NOMO-1 (cell line): ENCODE results near the gene SLC17A7.
"Not testable (repeated sequence)": the region's sequence is repeated elsewhere in the genome, so short reads cannot be mapped to it uniquely, and the experiment has no call there.

ENCODE experiments used
- DNase-seq, 2 experiments: peaks; one replicate each; lab custom pipeline; 2025; ENCODE audit not compliant: unreplicated experiment in 2 of 2; lab: John Stamatoyannopoulos, UW

Gene SLC17A7

DNA sequence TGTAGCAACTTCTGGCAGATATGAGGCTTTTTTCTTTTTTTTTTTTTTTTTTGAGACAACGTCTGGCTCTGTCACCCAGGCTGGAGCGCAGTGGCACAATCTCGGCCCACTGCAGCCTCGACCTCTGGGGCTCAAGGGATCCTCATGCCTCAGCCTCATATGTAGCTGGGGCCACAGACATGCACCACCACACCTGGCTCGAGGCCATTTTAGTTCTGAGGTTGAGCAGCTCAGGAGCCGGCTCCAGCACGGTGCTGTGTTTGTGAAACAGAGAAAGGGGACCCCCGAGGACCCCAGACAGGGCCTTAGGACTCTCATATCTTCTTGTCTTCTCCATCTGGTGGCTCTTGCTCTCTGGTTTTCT is 29.3 kb upstream of the SLC17A7 start:
- no peak for DNase-seq

DNA sequence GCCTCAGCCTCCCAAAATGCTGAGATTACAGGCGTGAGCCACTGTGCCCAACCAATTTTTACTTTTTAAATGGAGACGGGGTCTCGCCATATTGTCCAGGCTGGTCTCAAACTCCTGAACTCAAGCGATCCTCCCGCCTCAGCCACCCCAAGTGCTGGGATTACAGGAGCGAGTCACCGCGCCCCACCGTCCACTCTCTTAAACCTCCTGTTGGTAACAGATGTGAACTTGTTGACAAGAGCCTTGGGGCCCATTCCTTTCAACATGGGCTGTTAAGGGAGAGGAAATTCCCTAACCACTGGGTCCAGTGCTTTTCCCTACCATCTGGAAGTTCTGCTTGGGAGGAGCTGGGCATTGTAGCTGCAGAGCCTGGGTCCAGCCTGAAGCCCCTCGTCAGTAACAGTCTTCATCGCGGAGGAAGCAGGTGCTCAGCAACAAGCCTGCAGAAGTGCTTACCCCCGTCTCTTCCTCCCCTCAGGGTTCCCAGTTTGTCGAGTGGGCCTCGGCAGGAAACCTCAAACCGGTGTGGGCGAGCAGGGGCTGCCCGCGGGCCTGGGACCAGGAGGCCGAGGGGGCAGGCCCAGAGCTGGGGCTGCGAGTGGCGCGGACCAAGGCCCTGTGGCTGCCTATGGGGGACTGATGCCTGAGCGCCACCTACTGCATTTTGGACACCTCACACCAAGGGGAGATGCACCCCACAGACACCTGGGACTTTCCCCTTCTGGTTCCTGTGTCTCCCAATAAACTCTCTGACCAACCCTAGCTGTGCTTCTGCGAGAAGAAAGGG is 28.7 kb upstream of the SLC17A7 start:
- no peak for DNase-seq

GRCh38 chr19:49468746-49469447 is 27.6 kb upstream of the SLC17A7 start:
- peak; percentile 46 to 69 for DNase-seq

DNA sequence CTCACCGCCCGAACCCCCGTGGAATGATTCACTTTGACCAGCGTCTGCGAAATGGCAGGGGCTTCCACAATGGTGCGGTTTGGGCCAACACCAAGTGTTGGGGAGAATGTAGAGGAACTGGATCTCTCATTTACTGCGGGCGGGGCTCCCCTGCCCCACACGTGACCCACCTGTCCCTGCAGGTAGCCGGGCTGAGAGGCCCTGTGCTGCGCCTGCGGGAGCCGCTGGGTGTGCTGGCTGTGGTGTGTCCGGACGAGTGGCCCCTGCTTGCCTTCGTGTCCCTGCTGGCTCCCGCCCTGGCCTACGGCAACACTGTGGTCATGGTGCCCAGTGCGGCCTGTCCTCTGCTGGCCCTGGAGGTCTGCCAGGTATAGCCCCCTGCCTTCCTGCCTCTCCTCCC is 26.9 kb upstream of the SLC17A7 start:
- DNase-seq = no peak

GRCh38 chr19:49465371-49465770 is 24.0 kb upstream of the SLC17A7 start:
- DNase-seq = no peak

DNA sequence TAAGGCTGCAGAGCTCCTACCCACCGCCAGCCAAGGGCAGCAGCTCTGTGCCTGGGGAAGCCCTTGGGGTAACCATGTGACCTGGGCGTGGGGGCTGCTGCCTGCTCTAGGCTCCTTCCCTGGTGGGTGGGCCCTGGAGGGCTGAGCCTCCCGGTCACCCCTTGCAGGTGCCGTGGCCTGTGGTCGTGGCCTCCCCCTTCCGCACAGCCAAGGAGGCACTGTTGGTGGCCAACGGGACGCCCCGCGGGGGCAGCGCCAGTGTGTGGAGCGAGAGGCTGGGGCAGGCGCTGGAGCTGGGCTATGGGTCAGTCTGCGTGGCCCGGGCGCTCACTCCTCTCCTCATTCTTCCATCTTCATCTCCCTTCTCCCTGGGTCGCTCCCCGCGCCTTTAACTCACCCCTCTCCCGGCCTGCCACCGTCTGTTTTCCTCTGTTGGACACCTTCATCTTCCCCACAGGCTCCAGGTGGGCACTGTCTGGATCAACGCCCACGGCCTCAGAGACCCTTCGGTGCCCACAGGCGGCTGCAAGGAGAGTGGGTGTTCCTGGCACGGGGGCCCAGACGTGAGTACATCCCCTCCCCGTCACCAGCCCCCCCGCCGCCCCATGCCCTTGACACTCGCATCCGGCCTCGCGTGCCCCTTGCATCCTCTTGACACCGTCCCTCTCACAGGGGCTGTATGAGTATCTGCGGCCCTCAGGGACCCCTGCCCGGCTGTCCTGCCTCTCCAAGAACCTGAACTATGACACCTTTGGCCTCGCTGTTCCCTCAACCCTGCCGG is 22.8 kb upstream of the SLC17A7 start:
- no peak for DNase-seq

GRCh38 chr19:49462492-49462891 is 21.2 kb upstream of the SLC17A7 start:
- no peak for DNase-seq

- no peak for DNase-seq
Observed at GRCh38 chr19:49461656-49462055, 20.3 kb upstream of the SLC17A7 start.

DNA sequence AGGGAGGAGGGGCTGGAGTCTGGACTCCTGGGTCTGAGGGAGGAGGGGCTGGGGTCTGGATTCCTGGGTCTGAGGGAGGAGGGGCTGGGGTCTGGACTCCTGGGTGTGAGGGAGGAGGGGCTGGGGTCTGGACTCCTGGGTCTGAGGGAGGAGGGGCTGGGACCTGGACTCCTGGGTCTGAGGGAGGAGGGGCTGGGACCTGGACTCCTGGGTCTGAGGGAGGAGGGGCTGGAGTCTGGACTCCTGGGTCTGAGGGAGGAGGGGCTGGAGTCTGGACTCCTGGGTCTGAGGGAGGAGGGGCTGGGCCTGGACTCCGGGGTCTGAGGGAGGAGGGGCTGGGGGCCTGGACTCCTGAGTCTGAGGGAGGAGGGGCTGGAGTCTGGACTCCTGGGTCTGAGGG is 19.8 kb upstream of the SLC17A7 start:
- DNase-seq = not testable (repeated sequence)

GRCh38 chr19:49459388-49459787 is 18.1 kb upstream of the SLC17A7 start:
- DNase-seq = no peak

GRCh38 chr19:49458567-49458903 is 17.2 kb upstream of the SLC17A7 start:
- no peak for DNase-seq

- DNase-seq = no peak
Observed at GRCh38 chr19:49456326-49456725, 15.0 kb upstream of the SLC17A7 start.

GRCh38 chr19:49455773-49456172 is 14.4 kb upstream of the SLC17A7 start:
- no peak for DNase-seq

GRCh38 chr19:49453757-49454240 is 12.5 kb upstream of the SLC17A7 start:
- no peak for DNase-seq

- peak; percentile 94 to 96 for DNase-seq
Observed at GRCh38 chr19:49453013-49453756, 11.9 kb upstream of the SLC17A7 start, which contains the start of gene ALDH16A1. Gene ALDH16A1 (plus strand): TSS chr19:49453225. CDS start chr19:49453332, 107 bp downstream.

DNA sequence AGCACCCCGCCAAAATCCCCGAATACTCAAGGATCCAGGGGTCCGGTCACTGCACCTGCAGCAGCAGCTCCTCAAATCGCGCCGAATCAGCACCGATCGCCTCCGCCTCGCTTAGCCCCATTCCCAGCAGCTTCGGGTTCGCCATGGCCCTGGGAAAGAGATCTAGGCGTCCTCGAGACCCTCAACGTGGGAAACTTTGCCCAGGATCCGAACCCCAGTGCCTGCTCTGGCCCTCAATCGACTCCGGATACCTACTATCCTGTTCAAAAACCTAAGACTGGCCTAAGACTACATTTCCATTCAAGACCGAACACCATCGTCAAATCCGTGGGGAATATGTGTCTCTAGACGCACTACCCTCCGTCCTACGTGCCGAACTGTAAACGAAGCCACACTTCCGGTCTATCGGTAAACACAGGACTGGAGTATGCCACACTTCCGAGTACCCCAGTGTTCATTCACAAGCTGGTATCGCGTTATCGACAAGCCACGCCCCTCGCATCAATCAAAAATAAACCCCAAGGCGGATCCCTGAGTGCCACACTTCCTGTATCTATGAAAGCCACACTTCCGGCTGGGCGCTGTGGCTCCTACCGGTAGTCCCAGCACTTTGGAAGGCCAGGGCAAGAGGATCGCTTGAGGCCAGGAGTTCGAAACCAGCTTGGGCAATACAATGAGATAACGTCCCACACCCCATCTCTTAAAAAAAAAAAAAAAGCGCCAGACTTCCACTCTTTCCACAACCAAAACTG is 10.3 kb upstream of the SLC17A7 start, which contains the start of gene PIH1D1:
TSS of gene PIH1D1 (minus strand) at position 385 of the 752 bp plus-strand sequence. CDS start at position 145, 240 bp downstream.
- peak; percentile 95 to 99 for DNase-seq

- DNase-seq = no peak
Observed at GRCh38 chr19:49450405-49450804, 9.1 kb upstream of the SLC17A7 start.

DNA sequence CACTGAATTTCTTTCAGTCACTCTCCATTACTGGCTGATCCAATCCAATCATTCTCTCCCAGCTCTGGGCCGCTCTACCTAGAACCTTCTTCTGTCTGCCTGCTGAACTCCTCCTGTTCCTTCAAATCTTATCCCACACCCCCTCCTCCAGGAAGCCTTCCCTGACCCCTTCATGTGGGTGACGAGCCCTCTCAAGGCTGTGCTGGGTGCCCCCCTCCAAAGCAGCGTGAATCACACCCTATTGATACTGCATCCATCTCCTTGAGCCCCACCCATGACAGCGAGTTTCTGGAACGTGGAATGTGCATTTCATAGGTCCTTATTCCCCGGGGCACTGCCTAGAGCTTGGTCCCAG is 7.1 kb upstream of the SLC17A7 start:
- DNase-seq = no peak

- no peak for DNase-seq
Observed at GRCh38 chr19:49447485-49448431, 6.4 kb upstream of the SLC17A7 start.
